GM19240 (cell line): ENCODE measurements around the gene IGSF23.

Experiments
- DNase-seq: peaks from one replicate; pipeline ENCODE4 v3.0.0; 2011; ENCODE audit warnings: low spot score; ENCODE audit not compliant: insufficient read length

The IGSF23 gene

GRCh38 chr19:44640518-44640917 lies 27.2 kb downstream of the IGSF23 start:
- no peak for DNase-seq

GRCh38 chr19:44641501-44642265 lies 28.3 kb downstream of the IGSF23 start:
- DNase-seq = no peak

- DNase-seq = no peak
These were observed 29.0 kb downstream of the IGSF23 start for GRCh38 chr19:44642377-44642776.

- peak; percentile 24 for DNase-seq
These were observed 30.4 kb downstream of the IGSF23 start, which contains the start of gene PVR for GRCh38 chr19:44643605-44644401. PVR (plus strand) TSS chr19:44643910; CDS start chr19:44644097, 187 bp downstream.

- DNase-seq = no peak
These were observed 31.1 kb downstream of the IGSF23 start for GRCh38 chr19:44644402-44645016.

- DNase-seq = no peak
These were observed 32.2 kb downstream of the IGSF23 start for GRCh38 chr19:44645407-44646048.

GRCh38 chr19:44646049-44646416 lies 32.7 kb downstream of the IGSF23 start:
- no peak for DNase-seq

- no peak for DNase-seq
These were observed 33.8 kb downstream of the IGSF23 start for GRCh38 chr19:44647144-44647543.

- DNase-seq = no peak
These were observed 35.4 kb downstream of the IGSF23 start for GRCh38 chr19:44648631-44649251.

GRCh38 chr19:44649578-44650145 lies 36.3 kb downstream of the IGSF23 start:
- no peak for DNase-seq

- no peak for DNase-seq
These were observed 40.0 kb downstream of the IGSF23 start for GRCh38 chr19:44653343-44653742.

- DNase-seq = peak; percentile 92
These were observed 40.8 kb downstream of the IGSF23 start for GRCh38 chr19:44653977-44654774.

- DNase-seq = peak; percentile 79
These were observed 44.0 kb downstream of the IGSF23 start for GRCh38 chr19:44657211-44657921.

GRCh38 chr19:44658069-44658733 lies 44.8 kb downstream of the IGSF23 start:
- DNase-seq = no peak

GRCh38 chr19:44660081-44660480 lies 46.7 kb downstream of the IGSF23 start:
- DNase-seq = no peak

GRCh38 chr19:44661205-44661604 lies 47.8 kb downstream of the IGSF23 start:
- no peak for DNase-seq

GRCh38 chr19:44661904-44662303 lies 48.5 kb downstream of the IGSF23 start:
- no peak for DNase-seq

- DNase-seq = no peak
These were observed 49.5 kb downstream of the IGSF23 start for GRCh38 chr19:44662691-44663385.
